Measurements from ENCODE around the gene ZNF652. TPM values are rescaled to one million over a fixed set of nuclear protein-coding genes. Genes with fewer than 3 reads are reported as not detected.

Gene ZNF652
- total and polyA plus RNA-seq, 2 of the 4 experiments (the other 2 are of a cell fraction), result 3.6 to 8.8 TPM

GRCh38 chr17:49247944-49248343 lies 114.1 kb downstream of the ZNF652 start:
- 94% methylated on average over 3 of the region's 7 CpGs; no CpG with 5 or more reads in 1 of the 2 experiments for WGBS, 2 experiments (ENCODE audit: extremely low coverage in 2 of 2, insufficient read length in 1 of 2)
- Histone ChIP-seq H2BK15ac (ENCODE audit: low read depth, low read length) (no peak overlapping the region), H3K27ac (ENCODE audit: insufficient read depth, low read length) (no peak overlapping the region), H4K20me1 (ENCODE audit: insufficient read depth, low read length) (no peaks in the 10 kb centered on the region), H3K4me2 (ENCODE audit: low read depth, low read length) (no peak overlapping the region), H2BK120ac (ENCODE audit: low read depth, low read length) (no peak overlapping the region), H4K91ac (ENCODE audit: insufficient read depth, low read depth, low read length) (no peak overlapping the region), H3K4me3 (ENCODE audit: insufficient read depth, low read depth, low read length) (no peak overlapping the region), H2AK9ac (replicated peaks; ENCODE audit: low read depth, low read length, poor library complexity) (no peak overlapping the region), H3K9me3 (ENCODE audit: control insufficient read depth, insufficient read depth, low read length) (no peaks in the 10 kb centered on the region), H3K79me1 (ENCODE audit: low read depth in 1 of 2, low read length in 2 of 2) (no peaks in the 10 kb centered on the region), H2AK5ac (ENCODE audit: low read depth, low read length) (no peak overlapping the region), H2BK20ac (ENCODE audit: low read depth, low read length) (no peak overlapping the region), H2AFZ (replicated peaks; ENCODE audit: low read length, poor library complexity) (no peak overlapping the region), H4K8ac (ENCODE audit: low read depth in 2 of 2, low read length in 2 of 2) (no peak overlapping the region), H3K27me3 (ENCODE audit: control insufficient read depth, insufficient read depth, low read length) (peaks cover 15% of the 10 kb centered on the region), H3K36me3 (ENCODE audit: control insufficient read depth, insufficient read depth, low read length) (no peaks in the 10 kb centered on the region), H3K9ac (ENCODE audit: low read depth, low read length) (no peak overlapping the region), H2BK5ac (ENCODE audit: low read depth, low read length, poor library complexity, severe bottlenecking) (no peak overlapping the region), H3K9me1 (ENCODE audit: insufficient read depth, low read length) (no peaks in the 10 kb centered on the region), H3K4ac (ENCODE audit: low read depth, low read length) (no peak overlapping the region), H3K4me1 (ENCODE audit: control insufficient read depth, insufficient read depth, low read length) (no peaks in the 10 kb centered on the region), H3K56ac (ENCODE audit: extremely low read depth, insufficient read depth, low read length) (no peak overlapping the region), H3K14ac (replicated peaks; ENCODE audit: low read depth, low read length) (no peak overlapping the region), H3K18ac (ENCODE audit: low read depth, low read length) (no peak overlapping the region), H4K5ac (ENCODE audit: low read depth, low read length) (no peak overlapping the region), H3K23ac (ENCODE audit: low read depth, low read length) (no peak overlapping the region)
- ATAC-seq (ENCODE audit: low read depth) (no peak), DNase-seq (no peak)
- BruUV-seq (replicated peaks), result no TSS peak
- CTCF ChIA-PET, result no interaction called here
- dilution Hi-C loops (cut with HindIII; ENCODE audit: low sequenced_read_pairs, unreplicated experiment) (no loop called here), intact Hi-C loops (cut with micrococcal nuclease) (no loop called here), in situ Hi-C loops (cut with MboI; ENCODE audit: low sequenced_read_pairs) (no loop called here)
- TF ChIP-seq NFE2L2 (IDR thresholded peaks at IDR 0.05; ENCODE audit: low read depth, low read length), result no peak
- TF ChIP-seq ELK1 (IDR thresholded peaks at IDR 0.05; ENCODE audit: borderline replicate concordance, low read depth, low read length), result no peak
- TF ChIP-seq CTCF (conservative IDR thresholded peaks at IDR 0.05; ENCODE audit: low read depth, low read length), result no peak
- TF ChIP-seq MAZ (IDR thresholded peaks at IDR 0.05; ENCODE audit: borderline replicate concordance, low read depth, low read length), result no peak
- TF ChIP-seq FOS (IDR thresholded peaks at IDR 0.05; ENCODE audit: low read depth, low read length), result no peak
- no peak for TF ChIP-seq BHLHE40 (IDR thresholded peaks at IDR 0.05; ENCODE audit: low read depth, low read length)
- TF ChIP-seq RAD21 (IDR thresholded peaks at IDR 0.05; ENCODE audit: low read length), result no peak
- no peak for TF ChIP-seq POLR2A (IDR thresholded peaks at IDR 0.05; ENCODE audit: low read depth, low read length)
- POLR2A ChIA-PET (ENCODE audit: unreplicated experiment), result no interaction called here

Measured in IMR-90 (cell line).